GM18517 (cell line): ENCODE results near the gene WASHC3.
"Not testable (repeated sequence)": the region's sequence is repeated elsewhere in the genome, so short reads cannot be mapped to it uniquely, and the experiment has no call there.

Experiments
- ATAC-seq: cut with Tn5 transposase; IDR thresholded peaks from one replicate; pipeline ENCODE4 v1.9.1; 2021; ENCODE audit warnings: mild to moderate bottlenecking, moderate library complexity; ENCODE audit not compliant: unreplicated experiment

WASHC3 gene

DNA sequence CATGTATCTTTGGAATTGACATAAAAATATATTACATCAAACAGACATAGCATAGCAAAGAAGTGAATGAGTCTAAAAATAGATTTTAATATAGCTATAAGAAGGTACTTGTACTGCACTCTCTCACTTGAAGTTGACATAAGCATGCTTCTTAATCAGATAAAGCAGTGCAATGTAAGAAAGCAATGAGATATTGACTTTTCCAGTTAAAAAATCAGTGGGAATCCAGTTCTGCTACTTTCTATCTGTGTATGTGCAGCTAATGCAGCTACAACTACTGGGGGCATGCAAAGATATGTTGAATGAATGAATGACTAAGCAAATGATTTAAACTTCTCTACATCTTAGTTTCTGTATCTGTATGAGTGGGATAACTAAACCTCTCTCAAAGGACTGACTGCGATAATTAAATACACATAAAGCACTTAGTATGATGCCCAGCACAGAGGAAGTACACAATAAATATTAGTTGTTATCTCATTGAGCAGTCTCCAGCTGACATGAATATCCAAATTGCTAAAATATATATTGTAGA, 10.3 kb downstream of the WASHC3 start:
- ATAC-seq = no peak

DNA sequence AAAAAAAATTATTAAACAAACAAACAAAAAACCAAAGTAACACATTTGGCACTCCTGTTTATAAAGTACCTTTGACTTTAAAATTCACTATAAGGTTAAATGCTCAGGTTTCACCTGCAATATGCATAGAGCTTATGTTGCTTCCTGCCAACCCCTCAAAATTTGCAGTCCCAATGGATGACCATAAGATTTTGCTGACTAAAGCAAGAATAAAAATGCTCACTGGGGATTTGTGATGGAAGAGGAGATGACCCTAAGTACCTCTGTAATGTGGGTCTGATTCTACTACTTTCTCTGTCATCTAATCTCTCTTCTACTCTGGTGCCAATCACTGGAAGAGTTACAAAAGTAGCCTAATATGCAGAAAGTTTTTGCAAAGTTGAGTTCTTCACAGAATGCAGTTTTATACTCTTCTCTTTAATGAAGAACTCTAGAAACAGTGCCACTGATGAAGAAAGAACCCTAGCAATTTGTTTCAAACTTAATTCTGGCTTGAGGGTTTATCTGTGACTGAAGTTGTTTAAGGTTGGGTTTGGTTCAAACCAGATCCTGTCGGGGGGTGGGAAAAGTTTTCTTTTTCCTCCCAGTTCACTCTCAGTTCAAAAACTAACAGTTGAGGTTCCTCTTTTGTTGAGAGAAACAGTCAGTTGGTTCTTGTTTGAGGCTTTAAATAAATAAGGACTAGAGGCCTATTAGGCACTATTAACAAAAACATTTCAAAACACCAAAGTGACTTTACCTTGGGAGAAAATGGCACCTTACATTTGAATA, 10.9 kb downstream of the WASHC3 start:
- ATAC-seq = no peak

DNA sequence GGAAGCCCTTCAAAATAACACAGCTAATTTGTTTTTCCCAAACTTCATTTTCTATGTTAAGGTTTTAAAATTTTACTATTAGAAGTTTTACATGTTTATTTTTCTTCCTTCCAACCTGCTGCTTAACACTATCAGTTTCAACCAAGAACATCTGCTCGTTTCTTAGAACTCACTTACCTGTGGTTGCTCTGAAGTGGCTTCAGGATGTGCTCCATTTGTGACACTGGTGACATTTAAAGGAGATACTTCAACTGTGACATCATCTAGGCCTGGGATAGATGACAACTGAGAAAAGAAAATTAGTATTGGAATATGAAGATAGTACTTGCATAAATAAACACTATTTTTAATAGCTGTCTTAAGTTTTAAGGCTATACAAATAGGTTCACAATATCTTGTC, 17.9 kb downstream of the WASHC3 start:
- peak; percentile 86 for ATAC-seq

DNA sequence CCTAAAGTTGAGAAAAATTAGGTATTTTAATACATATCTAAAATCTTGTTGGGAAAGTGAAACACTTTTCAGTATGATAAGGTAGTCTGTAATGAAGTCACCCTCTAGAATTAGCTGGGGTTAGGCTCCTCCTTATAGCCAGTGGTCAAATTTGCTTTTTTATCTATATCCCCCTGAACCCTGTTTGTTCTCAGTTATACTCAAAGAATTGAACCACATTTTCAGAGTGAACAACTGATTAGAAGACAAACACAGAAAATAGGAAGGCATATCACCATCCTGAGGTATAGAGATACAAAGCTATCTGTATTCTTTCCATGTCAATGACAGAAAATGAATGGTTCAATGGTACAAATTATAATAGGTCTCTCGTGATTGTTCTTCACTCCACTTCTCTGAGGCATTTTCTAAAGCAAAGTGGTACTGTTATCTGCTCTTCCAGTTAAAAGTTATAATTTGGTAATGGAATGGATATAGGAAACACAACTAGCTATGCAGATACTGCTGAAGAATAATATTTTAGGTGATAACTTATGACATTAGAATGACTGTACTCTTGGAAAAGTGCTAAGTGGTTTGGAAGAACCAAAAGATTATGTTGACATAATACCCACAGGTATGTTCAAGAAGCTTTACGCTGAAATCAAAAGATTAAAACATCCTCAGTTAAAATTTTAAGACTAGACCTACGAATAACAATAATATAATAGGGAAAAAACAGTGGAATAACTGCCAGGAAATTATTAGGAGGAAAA, 27.6 kb downstream of the WASHC3 start:
- no peak for ATAC-seq

DNA sequence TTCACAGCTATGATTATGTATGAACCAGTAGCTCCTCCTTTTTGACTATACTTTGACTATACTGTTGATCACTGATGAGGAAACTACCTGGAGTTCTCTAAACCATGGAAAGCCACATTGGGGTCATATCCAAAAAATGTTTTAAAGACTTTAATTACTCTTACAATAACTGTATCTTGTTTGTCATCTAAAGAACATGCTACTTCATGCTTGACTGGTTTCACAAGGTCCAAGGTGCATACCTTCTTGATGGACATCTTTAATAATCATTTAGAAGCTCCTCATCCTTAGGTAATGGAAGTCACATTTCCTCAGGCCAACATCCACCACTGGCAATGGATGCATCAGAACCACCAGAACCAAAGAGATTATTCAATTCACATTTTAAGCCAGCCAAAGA, 29.9 kb downstream of the WASHC3 start:
- no peak for ATAC-seq

DNA sequence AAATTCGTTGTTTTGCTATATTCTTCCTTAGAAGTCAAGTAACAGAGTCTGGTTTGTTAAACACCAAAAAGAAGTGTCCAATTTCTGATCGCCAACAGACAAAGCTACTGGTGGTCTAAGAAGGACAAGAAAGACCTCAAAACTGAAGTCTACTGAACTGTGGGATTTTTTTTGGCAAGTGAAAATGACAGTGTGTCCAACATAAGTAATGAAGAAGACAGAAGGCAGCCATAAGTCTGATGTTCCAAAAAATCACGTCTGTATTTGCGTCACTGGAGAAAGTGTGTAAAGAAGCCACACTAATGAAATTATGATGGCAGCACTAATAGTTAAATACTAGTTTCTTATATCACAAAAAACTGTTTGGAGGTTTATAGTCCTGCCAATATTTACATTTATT, 32.6 kb downstream of the WASHC3 start:
- ATAC-seq = no peak

DNA sequence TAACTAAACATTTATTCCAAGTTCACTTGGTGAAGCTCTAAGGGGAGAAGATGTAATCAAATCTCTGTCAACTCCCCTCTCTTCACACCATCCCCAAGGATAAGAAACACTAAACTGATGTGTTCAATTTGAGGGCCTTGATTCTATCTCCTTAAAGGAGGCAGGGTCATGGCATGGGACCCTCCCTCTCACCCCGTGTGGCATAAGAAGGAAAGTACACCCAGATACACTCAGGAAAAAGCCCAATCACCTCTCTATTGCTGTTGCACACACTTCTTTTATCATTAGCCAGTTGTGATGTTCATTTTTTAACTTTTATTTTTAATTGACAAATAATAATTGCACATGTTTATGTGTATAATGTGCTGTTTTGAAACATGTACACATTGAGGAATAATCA, 35.1 kb downstream of the WASHC3 start:
- no peak for ATAC-seq

DNA sequence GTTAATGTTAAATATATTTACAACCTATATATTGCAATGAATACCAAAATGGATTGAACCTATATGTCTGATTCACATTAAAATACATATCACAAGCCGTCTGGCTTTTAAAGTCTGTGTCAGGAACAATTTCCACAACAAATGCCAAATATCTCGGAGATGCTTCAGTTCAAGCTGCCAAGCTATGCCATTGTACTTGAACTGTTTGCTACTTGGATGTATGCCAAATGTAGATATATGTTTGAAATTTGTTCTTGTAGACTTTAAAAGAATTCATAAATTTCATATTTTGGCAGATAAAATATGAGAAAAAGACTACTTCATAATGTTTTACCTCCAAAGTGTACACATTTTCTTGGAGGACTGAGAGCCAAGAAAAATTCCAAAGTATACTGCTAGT, 37.0 kb downstream of the WASHC3 start:
- no peak for ATAC-seq

DNA sequence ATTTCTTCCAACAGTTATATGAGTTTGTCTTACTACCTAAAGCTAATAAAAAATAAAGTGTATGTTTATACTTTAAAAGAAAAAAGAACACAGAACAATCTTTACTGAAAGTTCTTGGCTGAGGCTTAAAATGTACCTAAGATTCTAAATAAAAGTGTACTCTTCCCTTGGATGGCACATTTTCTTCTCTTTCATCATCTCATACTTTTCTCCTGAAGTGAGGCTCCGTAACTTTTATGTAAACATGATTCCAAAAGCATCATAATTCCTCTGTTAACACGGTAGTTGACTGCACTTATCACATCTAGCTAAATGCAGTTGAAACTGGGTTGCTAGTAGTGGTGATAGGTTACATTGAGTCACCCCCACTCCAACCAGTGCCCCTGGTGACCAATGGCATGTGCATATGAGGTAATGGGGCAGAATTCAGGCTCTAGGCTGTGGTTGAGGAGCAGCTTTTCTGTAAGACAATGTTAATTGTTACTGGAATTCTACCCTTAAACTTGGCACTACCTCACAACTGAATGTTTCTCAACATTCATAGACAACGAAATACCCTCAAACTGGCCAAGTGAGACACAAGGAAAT, 38.4 kb downstream of the WASHC3 start:
- ATAC-seq = no peak

DNA sequence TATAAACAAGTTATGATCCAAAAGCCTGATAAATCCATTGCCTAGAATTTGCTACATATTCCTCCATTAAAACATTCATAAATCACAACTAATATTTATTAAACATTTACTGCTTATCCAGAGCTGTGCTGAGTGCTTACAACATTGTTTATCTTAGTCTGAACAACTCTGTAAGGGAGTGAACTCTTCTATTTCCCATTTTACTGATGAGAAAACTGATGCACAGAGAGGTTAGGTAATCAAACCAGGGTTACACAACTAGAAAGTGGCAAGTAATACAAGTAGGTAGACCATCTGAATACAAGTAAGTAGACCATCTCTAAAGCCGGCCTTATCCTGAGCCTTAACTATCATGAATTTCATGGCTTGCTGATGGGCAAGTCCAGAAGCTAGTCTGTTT, 39.5 kb downstream of the WASHC3 start:
- no peak for ATAC-seq

DNA sequence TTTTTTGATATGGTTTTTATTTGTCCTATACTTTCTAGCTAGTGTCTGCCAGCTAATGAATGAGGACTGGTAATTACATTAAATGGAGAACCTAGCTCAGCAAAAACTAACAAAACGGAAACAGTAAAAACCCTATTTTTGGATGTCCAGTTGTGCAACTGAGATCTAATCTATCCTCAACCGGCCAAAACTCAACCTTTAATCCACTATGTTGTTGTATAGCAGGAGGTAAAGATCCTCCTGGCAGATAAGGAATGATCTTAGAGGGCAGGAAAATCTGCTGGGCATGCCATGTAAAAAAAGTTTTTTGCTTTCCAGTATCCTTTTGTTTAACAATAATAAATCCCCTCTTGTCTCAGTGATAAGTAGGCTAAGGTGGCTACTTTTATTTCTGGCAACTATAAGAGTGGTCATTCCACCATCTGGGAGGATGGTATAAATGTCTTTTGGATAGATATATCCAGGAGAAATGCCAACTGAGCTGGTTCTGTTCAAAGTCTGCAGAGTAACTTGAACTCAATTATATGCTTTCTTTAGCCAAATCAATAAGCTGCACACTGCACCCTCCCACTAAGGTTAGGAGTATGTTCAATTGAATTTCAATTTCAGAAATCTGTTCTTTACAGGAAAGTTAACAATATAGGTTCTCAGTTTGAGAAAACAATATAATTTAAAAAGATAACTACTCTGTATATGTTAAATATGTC, 40.1 kb downstream of the WASHC3 start:
- no peak for ATAC-seq

DNA sequence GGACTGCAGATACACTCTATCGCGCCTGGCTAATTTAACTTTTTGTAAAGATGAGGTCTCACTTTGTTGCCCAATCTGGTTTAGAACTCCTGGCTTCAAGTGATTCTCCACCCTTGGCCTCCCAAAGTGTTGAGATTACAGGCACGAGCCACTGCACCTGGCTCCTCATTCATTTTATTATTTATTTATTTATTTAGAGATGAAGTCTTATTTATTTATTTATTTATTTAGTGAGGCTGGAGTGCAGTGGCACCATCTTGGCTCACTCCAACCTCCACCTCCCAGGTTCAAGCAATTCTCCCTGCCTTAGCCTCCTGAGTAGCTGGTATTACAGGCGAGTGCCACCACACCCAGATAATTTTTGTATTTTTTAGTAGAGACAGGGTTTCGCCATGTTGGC, 43.2 kb downstream of the WASHC3 start:
- not testable (repeated sequence) for ATAC-seq

DNA sequence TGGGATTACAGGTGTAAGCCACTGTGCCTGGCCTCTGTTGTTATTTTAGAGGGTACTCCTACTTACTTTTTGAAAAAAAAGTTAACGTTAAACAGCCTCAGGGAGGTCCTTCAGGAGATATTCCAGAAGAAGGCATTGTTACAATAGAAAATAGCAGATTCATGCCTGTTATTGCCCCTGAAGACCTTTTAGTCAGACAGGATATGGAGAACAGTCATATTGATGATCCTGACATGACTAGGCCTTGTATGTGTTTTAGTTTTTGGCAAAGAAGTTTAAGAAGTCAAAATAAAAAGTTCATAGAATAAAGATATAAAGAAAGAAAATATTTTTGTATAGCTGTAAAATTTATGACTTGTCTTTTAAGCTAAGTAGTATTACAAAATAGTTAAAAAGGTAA, 45.3 kb downstream of the WASHC3 start:
- ATAC-seq = no peak

DNA sequence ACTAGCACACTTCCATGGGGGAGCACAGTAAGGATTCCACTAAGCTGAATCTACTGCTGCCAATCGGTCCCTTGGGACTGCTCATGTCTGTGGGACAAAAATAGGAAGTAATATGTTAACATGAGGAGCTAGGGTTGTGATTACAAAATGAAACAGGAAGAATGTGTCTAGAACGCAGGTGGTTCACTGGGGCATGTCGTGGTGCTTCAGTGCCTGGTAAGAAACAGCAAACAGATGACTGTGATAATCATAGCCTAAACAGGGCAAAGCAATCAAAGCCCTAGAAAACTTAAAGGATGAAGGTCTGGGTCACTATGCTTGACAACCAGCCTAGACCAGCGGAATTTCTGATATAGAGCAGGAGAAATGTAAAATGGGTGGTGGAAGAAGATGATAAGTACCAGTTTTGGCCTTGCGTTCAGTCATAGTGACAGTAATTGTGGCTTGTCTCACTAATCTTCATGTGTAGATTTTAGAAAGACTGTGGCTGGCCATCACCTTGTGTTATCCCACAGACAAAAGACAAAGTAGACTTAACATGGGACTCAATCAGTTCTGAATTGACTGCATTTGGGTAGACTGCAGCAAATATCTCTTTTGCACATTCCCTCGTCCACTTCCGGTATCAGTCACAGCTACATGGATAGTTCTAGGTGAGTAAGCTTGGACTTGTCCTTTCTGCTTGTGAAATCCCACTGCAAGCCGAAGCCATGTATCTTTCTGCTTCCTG, 51.4 kb downstream of the WASHC3 start:
- ATAC-seq = peak; percentile 92

DNA sequence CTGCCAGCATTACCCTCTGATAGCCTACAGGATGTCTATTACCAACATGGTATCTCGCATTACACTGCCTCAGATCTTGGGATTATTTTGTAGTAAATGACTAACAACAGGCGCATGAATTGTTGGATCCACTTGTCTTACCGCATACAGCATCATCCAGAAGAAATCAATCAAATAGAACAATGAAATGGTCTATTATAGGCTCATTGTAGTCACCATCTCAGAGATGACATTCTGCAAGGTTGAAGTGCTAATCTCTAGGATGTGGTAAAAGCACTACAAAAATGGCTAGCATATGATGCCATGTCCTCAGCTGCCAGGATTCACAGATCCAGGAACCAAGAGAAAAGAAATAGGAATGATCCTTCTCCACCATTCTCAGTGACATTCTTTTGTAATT, 52.0 kb downstream of the WASHC3 start:
- ATAC-seq = no peak

DNA sequence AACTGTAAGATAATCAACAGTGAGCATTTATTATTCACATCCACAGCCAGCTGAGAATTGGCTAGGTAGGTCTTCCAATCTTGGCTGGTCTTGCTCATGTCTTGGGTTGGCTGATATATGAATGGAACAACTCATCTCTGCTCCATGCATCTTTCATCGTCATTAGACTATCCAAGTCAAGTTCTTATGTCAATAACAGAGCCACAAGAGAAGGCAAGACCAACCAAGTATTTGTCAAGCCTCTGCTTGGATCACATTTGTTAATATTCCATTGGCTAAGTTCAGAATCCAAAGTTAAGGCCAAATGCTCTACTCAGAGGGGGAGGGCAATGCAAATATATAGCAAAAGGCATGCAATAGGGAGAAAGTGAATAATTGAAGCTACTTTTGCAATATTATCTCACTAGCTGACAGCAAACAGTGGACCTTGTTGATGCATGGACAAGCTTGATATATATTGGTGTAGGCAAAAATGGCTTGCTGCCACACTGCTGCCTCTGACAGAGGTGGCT, 53.1 kb downstream of the WASHC3 start:
- no peak for ATAC-seq

DNA sequence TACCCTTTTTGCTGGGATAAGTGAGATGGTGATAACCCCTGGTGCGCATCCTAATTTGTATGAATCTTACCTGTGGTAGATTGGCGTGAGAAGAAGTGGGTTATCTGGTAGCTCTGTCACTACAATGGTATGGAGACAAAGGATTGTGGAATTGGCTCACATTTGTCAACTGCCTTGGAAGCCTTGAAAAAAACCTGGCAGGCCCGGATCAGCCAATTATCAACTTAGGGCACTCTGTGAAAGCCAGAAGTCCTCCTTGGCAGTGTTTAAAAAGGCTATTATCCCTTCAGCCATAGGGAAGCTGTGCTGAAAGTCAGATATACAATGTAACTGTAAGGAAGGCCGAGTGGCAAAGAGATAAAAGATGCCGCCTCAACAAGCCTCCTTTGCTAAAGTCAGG, 56.5 kb downstream of the WASHC3 start:
- ATAC-seq = no peak

DNA sequence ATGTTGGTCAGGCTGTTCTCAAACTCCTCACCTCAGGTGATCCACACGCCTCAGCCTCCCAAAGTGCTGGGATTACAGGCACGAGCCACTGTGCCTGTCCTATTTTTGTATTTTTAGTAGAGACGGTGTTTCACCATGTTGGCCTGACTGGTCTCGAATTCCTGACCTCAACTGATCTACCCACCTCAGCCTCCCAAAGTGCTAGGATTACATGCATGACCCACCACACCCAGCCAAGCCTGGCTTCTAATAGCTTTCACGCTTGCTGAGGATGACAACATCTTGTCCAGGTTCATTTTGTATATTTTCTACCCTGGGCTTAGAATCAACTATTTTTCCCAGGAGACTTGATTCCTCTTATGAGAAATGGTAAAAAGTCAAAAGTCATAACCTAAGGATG, 64.7 kb downstream of the WASHC3 start:
- ATAC-seq = no peak

DNA sequence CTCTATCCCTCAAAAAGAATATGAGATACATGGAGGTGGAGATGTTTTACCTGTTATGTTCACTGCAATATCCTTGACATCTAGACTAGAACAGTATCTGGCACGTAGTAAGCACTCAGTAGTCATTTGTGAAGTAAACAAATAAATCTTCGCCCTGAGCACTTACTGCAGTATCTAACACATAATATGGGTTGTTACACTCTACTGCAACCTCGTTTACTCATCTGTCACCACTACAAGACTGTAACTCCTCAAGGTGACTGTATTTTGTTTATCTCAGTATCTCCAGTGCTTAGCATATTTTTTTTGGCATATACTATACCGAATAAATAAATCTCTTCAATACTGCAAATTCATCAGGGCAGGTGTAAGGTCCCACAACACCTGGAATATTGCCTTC, 66.1 kb downstream of the WASHC3 start:
- no peak for ATAC-seq

DNA sequence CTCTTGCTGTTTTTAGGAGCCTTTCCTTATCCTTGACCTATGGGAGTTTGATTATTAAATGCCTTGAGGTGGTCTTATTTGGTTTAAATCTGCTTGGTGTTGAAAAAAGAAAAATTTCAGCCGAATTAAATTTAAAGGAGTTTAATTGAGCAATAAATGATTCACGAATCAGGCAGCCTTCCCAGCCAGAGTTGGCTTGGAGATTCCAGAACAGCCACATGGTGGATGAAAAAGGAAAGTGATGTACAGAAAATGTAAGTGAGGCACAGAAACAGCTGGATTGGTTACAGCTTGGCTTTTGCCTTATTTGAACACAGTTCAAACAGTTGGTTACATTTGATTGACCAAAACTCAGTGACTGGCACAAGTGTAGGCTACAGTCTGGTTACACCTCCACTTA, 69.7 kb downstream of the WASHC3 start:
- ATAC-seq = no peak
